HL-60 (cell line): Measurements from ENCODE around the gene LRRC74A.
"Not testable (repeated sequence)": the region's sequence is repeated elsewhere in the genome, so short reads cannot be mapped to it uniquely, and the experiment has no call there.

Experiments
- DNase-seq, 2 experiments: peaks; one replicate each; pipeline ENCODE4 v3.0.0-alpha.2; 2010 to 2020; ENCODE audit warnings: low read depth in 1 of 2, low spot score in 1 of 2
- H3K27ac ChIP-seq: fragments of 250-450 bp; sonication (Bioruptor Pico); replicated peaks from 2 replicates; pipeline ENCODE4 v1.5.1; 2020; ENCODE audit warnings: mild to moderate bottlenecking, moderate library complexity
- H3K27me3 ChIP-seq: fragments of 250-450 bp; sonication (Bioruptor Pico); 2 replicates; pipeline ENCODE4 v1.5.1; 2021; ENCODE audit warnings: mild to moderate bottlenecking, moderate library complexity; ENCODE audit not compliant: insufficient read depth, poor library complexity, severe bottlenecking
- H3K4me3 ChIP-seq: replicated peaks from 2 replicates; pipeline ENCODE4 v1.5.1; 2011; ENCODE audit warnings: mild to moderate bottlenecking, control low read depth, low read length; ENCODE audit not compliant: insufficient read depth
- CTCF ChIP-seq: IDR thresholded peaks from one replicate; pipeline ENCODE4 v1.5.1; 2011; ENCODE audit warnings: low read length, control low read depth, inconsistent platforms; ENCODE audit not compliant: insufficient read depth
- GABPA ChIP-seq: IDR thresholded peaks from 2 replicates; pipeline ENCODE4 v1.6.1; 2012; ENCODE audit warnings: low read depth
- POLR2AphosphoS5 ChIP-seq: IDR thresholded peaks from 2 replicates; pipeline ENCODE4 v1.6.1; 2012; ENCODE audit warnings: low read depth
- SPI1 ChIP-seq: IDR thresholded peaks from 2 replicates; pipeline ENCODE4 v1.6.1; 2012; ENCODE audit warnings: low read depth, mild to moderate bottlenecking, borderline replicate concordance
- TF ChIP-seq, protein P1 (sequence below): IDR thresholded peaks from 2 replicates; pipeline ENCODE4 v1.6.1; 2012; ENCODE audit warnings: low read depth; ENCODE audit not compliant: insufficient replicate concordance

Gene LRRC74A

DNA sequence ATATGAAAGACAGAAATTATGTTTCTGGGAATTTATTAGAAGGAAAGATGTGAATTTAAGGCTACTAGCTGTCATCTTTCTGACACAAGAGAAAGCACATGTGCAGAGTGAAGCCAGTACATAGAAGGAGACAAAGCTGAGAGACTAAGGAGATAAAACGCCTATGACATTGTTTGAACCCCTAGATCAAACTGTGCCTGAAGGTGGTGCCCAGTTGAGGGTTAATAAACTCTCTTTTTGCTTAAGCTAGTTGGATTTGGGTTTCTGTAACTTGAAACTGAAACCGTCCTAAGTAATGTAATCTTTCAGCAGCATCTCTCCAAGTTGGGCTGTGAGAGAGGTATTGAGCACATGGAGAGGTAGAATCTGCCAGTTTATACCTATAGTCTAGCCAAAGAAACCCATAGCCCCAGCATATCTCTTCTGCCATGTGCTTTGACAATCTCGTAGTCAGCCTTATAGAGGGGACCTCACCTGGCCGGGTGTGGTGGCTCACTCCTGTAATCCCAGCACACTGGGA lies 84.2 kb downstream of the LRRC74A start:
- no peak for DNase-seq
- H3K27ac ChIP-seq, result no peak overlapping the region
- no peak overlapping the region for H3K4me3 ChIP-seq
- H3K27me3 ChIP-seq, result no peaks in the 10 kb centered on the region
- TF ChIP-seq, protein P1, sequence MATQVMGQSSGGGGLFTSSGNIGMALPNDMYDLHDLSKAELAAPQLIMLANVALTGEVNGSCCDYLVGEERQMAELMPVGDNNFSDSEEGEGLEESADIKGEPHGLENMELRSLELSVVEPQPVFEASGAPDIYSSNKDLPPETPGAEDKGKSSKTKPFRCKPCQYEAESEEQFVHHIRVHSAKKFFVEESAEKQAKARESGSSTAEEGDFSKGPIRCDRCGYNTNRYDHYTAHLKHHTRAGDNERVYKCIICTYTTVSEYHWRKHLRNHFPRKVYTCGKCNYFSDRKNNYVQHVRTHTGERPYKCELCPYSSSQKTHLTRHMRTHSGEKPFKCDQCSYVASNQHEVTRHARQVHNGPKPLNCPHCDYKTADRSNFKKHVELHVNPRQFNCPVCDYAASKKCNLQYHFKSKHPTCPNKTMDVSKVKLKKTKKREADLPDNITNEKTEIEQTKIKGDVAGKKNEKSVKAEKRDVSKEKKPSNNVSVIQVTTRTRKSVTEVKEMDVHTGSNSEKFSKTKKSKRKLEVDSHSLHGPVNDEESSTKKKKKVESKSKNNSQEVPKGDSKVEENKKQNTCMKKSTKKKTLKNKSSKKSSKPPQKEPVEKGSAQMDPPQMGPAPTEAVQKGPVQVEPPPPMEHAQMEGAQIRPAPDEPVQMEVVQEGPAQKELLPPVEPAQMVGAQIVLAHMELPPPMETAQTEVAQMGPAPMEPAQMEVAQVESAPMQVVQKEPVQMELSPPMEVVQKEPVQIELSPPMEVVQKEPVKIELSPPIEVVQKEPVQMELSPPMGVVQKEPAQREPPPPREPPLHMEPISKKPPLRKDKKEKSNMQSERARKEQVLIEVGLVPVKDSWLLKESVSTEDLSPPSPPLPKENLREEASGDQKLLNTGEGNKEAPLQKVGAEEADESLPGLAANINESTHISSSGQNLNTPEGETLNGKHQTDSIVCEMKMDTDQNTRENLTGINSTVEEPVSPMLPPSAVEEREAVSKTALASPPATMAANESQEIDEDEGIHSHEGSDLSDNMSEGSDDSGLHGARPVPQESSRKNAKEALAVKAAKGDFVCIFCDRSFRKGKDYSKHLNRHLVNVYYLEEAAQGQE, result no peak
- TF ChIP-seq GABPA (no peak), CTCF (no peak), SPI1 (no peak), POLR2AphosphoS5 (no peak)

GRCh38 chr14:76911473-76911872 lies 85.3 kb downstream of the LRRC74A start:
- no peaks in the 10 kb centered on the region for H3K27me3 ChIP-seq
- H3K4me3 ChIP-seq, result no peak overlapping the region
- TF ChIP-seq POLR2AphosphoS5 (no peak), GABPA (no peak)
- no peak for DNase-seq
- no peak overlapping the region for H3K27ac ChIP-seq

DNA sequence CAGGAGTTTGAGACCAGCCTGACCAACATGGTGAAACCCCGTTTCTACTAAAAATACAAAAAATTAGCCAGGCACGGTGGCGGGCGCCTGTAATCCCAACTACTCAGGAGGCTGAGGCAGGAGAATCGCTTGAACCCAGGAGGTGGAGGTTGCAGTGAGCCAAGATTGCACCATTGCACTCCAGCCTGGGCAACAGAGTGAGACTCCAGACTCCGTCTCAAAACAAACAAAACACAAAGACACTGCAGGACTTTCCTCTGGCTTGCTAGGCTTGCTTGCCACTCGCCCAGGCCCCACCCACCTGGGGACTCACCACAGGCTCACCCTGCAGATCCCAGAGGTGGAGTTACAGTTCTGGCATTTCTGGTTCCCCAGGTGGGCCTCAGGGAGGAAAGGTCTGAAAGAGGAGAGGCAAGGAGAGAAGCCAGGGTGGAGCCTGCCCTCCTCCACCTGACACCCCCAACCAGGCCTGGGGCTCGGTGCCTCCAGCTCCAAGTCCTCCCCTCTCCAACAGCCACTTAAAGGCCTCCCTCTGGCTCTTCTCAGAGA lies 88.4 kb downstream of the LRRC74A start:
- H3K4me3 ChIP-seq, DNase-seq, H3K27me3 ChIP-seq: not testable (repeated sequence)
- peak overlapping the region; percentile 36; the same call in 1 of the 2 replicates for H3K27ac ChIP-seq

GRCh38 chr14:76916040-76916715 lies 90.0 kb downstream of the LRRC74A start:
- no peak for TF ChIP-seq POLR2AphosphoS5
- no peak for TF ChIP-seq GABPA
- TF ChIP-seq SPI1, result no peak
- TF ChIP-seq, protein P1, result no peak
- no peak for TF ChIP-seq CTCF
- Histone ChIP-seq H3K27ac (peak overlapping the region; percentile 45), H3K4me3 (no peak overlapping the region), H3K27me3 (no peaks in the 10 kb centered on the region)
- peak in 1 of 2 experiments; percentile 24 for DNase-seq

DNA sequence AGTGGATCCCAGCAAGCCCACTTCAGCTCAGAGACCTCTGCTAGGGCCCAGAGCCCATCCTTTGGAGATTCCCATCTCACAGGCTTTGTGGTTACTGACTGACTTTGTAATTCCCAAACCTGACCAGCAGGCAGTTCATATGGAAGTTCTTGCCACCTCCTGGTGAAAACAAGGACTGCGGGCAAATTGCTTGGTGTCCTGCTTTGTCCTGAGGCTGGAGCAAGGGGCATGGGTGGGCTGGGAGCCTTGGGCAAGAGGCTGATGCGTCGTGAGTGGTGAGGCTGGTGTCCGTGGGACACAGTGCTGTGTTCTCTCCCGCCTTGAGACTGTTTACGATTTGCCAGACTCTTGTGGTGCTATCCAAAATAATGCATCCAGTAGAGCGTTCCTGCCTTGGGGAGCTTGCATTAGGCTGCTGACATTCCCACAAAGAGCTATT lies 91.0 kb downstream of the LRRC74A start:
- no peak overlapping the region for H3K4me3 ChIP-seq
- no peaks in the 10 kb centered on the region for H3K27me3 ChIP-seq
- no peak for DNase-seq
- no peak overlapping the region; the same call in 1 of the 2 replicates for H3K27ac ChIP-seq
- TF ChIP-seq POLR2AphosphoS5 (no peak), GABPA (no peak), CTCF (no peak), SPI1 (no peak)
- TF ChIP-seq, protein P1, result no peak
